Measurements from ENCODE around the gene TP63.

DNA sequence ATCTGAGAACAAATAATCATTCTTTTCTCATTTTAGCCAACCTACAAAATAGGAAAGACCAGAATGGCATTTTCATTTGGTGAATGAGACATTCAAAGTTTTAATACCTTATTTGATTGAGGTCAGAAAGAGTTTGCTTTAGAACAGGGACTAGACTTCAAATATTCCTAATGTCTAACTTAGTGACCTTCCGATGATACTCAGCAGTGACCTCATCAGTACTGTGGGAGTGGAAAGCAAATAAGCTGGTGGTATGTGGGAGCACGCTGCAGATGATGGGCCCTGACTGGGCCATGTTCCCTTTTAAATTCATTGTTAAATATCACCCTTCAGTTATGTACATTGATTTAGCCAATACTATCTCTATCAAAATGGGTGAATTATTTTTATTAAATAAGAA lies 266.2 kb downstream of the TP63 start:
- TF ChIP-seq POLR2A (IDR thresholded peaks at IDR 0.05) = no peak
- TF ChIP-seq CTCF (IDR thresholded peaks at IDR 0.05) = no peak
